NCI-H146 treated with DMSO at 0.1 percent for 48 hours (cell line): ENCODE measurements around the gene CRYBG1.
"Not testable (repeated sequence)": the region's sequence is repeated elsewhere in the genome, so short reads cannot be mapped to it uniquely, and the experiment has no call there.

ENCODE experiments used
- DNase-seq: peaks from one replicate; lab custom pipeline; 2025; ENCODE audit not compliant: unreplicated experiment; lab: John Stamatoyannopoulos, UW

CRYBG1 gene

GRCh38 chr6:106581468-106581867 lies 221.0 kb downstream of the CRYBG1 start:
- DNase-seq, result no peak

- no peak for DNase-seq
Measured at GRCh38 chr6:106586815-106587415, 226.4 kb downstream of the CRYBG1 start.

DNA sequence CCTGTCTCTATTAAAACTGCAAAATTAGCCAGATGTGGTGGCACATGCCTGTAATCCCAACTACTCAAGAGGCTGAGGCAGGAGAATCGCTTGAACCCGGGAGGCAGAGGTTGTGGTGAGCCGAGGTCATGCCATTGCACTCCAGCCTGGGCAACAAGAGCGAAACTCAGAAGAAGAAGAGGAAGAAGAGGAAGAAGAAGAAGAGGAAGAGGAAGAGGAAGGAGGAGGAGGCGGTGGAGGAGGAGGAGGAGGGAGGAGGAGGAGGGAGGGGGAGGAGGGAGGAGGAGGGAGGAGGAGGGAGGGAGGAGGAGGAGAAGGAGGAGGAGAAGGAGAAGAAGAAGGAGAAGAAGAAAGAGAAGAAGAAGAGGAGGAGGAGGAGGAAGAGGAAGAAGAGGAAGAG lies 228.4 kb downstream of the CRYBG1 start:
- not testable (repeated sequence) for DNase-seq

DNA sequence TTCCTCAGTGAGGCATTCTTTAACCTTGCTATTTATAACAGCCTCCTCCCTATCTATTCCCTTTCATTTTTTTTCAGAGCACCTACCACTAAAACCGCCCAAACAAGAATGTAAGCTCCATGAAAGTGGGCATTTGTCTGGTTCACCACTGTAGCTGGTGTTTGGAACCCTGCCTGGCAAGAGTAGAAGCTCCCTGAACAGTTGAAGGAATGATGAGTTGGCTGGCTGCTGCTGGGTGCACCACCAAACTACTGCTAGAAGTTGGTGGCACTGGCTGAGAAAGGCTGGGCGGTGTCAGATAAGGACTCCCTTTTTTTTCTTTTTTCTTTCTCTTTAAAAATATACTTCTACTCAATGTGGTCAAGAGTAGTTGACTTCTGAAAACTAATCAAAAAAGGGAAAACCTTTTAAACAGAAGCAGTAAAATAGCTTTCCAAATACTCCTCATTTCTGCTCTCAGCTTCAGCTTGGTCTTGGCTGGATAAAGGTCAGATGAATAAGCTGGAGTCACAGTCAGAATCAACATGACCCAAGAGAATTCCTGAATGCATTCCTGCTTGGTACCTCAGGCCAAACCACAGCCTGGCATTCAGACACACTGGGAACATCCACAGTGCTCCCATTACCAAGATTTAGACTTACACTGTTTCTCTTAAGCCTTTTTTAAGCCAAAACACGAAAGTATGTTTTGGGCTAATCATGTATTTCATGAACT lies 230.8 kb downstream of the CRYBG1 start:
- DNase-seq, result no peak

- no peak for DNase-seq
Measured at GRCh38 chr6:106599440-106599839, 238.9 kb downstream of the CRYBG1 start.

- DNase-seq, result no peak
Measured at GRCh38 chr6:106600329-106600728, 239.8 kb downstream of the CRYBG1 start.

GRCh38 chr6:106608080-106608668 lies 247.7 kb downstream of the CRYBG1 start:
- DNase-seq, result peak; percentile 55

- DNase-seq, result peak; percentile 22
Measured at GRCh38 chr6:106609699-106610098, 249.2 kb downstream of the CRYBG1 start.

GRCh38 chr6:106611030-106611429 lies 250.5 kb downstream of the CRYBG1 start:
- DNase-seq, result no peak

GRCh38 chr6:106612671-106613416 lies 252.3 kb downstream of the CRYBG1 start:
- no peak for DNase-seq

DNA sequence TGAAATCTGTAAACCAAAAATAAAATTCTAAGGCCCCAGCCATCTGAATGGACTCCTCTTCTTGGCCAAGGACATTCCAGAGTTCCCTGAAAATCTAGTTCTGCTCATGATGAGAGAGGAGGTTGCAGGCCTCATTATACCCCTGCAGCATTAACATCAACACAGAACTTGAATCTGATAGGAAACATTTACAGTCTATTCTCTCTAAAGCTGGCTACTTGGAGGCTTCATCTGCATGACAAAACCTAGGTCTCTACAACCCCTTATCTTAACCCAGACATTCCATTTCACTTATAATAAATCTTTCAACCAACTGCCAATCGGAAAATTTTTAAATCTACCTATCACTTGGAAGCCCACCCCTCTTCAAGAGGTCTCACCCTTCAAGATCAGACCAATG lies 253.1 kb downstream of the CRYBG1 start:
- no peak for DNase-seq

DNA sequence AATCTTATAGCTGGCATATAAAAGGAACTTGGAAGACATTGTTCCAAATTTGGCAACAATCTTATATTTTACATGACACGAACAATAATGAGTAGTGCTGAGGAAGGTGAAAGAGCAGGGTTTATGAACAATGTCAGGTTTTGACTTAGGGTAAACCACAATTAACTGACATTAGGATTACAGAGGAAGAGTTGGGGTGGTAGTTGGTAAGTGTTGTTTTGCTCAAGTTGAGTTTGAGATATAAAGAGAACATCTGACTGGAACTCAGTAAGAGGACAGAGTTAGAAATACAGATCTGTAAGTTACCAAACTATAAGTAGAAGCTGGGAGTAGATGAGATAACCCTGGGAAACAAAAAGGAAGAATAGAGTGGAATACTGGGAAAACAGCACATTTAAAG lies 253.6 kb downstream of the CRYBG1 start:
- no peak for DNase-seq

DNA sequence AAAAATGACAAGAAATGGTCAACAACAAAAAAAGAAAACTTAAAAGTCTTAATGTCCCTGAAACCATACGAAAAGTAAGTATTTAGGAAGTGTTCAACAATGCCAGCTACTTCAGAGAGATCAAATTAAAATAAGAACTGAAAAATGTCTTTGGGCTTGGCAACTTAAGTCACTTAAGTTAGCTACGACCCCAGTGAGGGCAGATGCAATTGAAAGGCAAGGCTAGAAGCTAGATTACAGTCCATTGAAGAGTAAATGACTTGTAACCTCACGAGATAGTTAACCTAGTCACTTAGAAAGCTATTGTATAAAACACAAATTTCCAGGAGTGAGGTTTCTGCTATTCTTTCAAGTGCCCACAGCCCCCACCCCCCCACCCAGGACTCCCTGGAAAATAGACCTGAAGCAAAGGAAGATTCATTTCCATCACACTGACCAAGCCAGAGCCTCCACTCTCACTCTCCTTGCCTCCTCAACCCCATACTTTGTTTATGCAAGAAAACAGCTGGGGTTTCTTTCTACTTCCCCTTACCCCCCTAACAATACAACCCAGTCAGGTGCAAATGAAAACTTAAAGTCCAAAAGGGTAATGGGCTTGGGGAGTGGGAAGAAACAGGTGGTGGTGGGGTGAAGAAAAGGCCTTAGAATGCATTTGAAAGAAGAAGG lies 254.2 kb downstream of the CRYBG1 start:
- no peak for DNase-seq

DNA sequence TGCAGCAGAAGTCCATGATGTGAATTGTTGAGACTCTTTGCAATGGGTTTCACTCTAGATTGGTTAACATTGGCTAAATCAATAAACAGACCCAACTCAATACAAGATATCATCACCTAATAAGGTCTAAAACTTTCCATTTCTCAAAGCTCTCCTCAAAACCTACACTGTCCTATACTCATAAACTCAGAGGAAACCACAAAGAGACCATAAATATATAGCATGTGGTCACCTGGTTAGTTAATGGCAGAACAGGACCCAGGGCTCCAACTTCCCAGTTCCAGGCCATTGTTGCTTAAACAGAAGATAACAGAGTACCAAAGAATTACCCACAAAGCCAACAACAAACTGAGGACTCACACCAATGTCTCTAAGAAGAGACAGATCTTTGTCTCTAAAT lies 256.8 kb downstream of the CRYBG1 start:
- no peak for DNase-seq

GRCh38 chr6:106617857-106618256 lies 257.3 kb downstream of the CRYBG1 start:
- no peak for DNase-seq

GRCh38 chr6:106618324-106618723 lies 257.8 kb downstream of the CRYBG1 start:
- no peak for DNase-seq

- no peak for DNase-seq
Measured at GRCh38 chr6:106619223-106619622, 258.7 kb downstream of the CRYBG1 start.

- no peak for DNase-seq
Measured at GRCh38 chr6:106620931-106621672, 260.6 kb downstream of the CRYBG1 start.
